Tibial nerve (tissue), 4 donors: ENCODE measurements around the gene TBC1D10B. TPM values are rescaled to one million over a fixed set of nuclear protein-coding genes. Genes with fewer than 3 reads are reported as not detected.

Experiments used
- DNase-seq, 2 donors: peaks; one replicate each; pipeline ENCODE4 v3.0.0-alpha.2; 2019; ENCODE audit warnings: low spot score in 2 of 2
- H3K27ac ChIP-seq, 4 donors: fragments of 200-600 bp; sonication (generic) in 3 of 4; one replicate each; pipeline ENCODE4 v1.5.1; 2017 to 2019; ENCODE audit warnings: mild to moderate bottlenecking in 1 of 4
- H3K27me3 ChIP-seq, 2 donors: fragments of 200-600 bp; sonication (generic) in 1 of 2; one replicate each; pipeline versions ENCODE4 v1.5.1 to v1.6.0; 2017 to 2019
- H3K36me3 ChIP-seq, 3 donors: fragments of 200-600 bp; sonication (generic); one replicate each; pipeline ENCODE4 v1.5.1; 2018 to 2019
- H3K4me1 ChIP-seq, 4 donors: fragments of 200-600 bp; sonication (generic) in 3 of 4; one replicate each; pipeline ENCODE4 v1.5.1; 2017 to 2019
- H3K4me3 ChIP-seq, 4 donors: fragments of 200-600 bp; sonication (generic) in 3 of 4; one replicate each; pipeline ENCODE4 v1.5.1; 2017 to 2019; ENCODE audit warnings: mild to moderate bottlenecking in 1 of 4, moderate library complexity in 1 of 4
- H3K9me3 ChIP-seq, 4 donors: fragments of 200-600 bp; sonication (generic) in 3 of 4; one replicate each; pipeline ENCODE4 v1.5.1; 2017 to 2019
- EP300 ChIP-seq, 2 donors: sonication (generic); formaldehyde crosslinking; IDR thresholded peaks; one replicate each; pipeline ENCODE4 v1.6.1; 2017; ENCODE audit warnings: antibody characterized with exemption in 2 of 2, mild to moderate bottlenecking in 1 of 2
- POLR2A ChIP-seq, 2 donors: fragments of 450-650 bp; IDR thresholded peaks; one replicate each; pipeline ENCODE4 v1.6.1; 2017; ENCODE audit warnings: antibody characterized with exemption in 2 of 2, mild to moderate bottlenecking in 2 of 2, moderate library complexity in 2 of 2
- WGBS, 2 donors: methylation state at CpG; one replicate each; pipeline ENCODE4 v1.1.5; 2018; 5-methylcytosine and 5-hydroxymethylcytosine counted together
- total RNA-seq, 4 donors: library from RNA; depleted of rRNA; stranded (reverse); fragments of >200 nt; gene quantifications; one replicate each; pipeline ENCODE4 v1.1.0, GENCODE V29; 2016
- TF ChIP-seq, protein P1 (sequence below), 5 experiments: fragments of 200-600 bp in 3 of 5; fragments of 450-650 bp in 2 of 5; sonication (generic) in 3 of 5; IDR thresholded peaks; one replicate each; pipeline ENCODE4 v1.5.1; 2016 to 2019; ENCODE audit warnings: antibody characterized with exemption in 5 of 5, mild to moderate bottlenecking in 3 of 5, moderate library complexity in 2 of 5

Gene TBC1D10B
- total RNA-seq, 4 donors from 2014 or later, result 25.6 to 52.2 (median 31.1) TPM

DNA sequence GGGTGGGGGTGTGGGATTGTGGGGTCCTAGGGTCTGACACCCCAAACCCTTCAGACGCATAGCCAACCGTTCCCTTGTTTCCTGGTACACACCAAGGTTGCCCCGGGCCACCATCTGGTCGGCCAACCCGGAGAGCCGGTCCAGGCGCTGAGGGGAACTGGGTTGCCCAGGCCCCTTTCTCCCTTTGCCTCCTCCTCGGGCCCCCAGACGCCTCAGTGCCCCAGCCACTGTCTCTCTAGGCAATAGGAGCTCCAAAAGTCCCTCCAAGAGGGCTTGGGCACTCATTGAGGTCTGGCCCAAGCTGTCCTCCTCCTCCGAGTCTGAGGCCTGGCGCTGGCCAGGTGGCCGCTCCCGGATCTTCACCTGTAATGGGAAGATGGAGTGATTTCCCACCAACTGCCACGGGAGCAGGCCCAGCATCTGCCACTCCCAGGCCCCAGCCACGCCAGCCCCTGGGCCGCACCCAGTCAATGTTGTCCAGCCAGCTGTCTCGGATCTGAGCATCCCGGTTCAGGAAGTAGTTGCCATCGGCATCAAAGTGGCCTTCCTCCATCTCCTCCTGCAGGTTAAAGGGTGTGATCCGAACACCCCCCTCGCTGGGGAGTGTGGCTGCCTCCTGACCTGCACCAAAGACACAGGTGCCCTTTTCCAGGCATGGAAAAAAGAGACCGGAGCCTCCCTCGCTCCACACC is 16.7 kb downstream of the TBC1D10B start:
- 86 to 89% methylated on average over 23 of the region's 23 CpGs for WGBS, 2 donors
- Histone ChIP-seq H3K27ac (peak overlapping the region in 3 of 4 donors; percentile 88 to 97 (median 97)), H3K4me3 (peak overlapping the region in 1 of 4 donors; percentile 99), H3K27me3 (no peaks in the 10 kb centered on the region), H3K36me3 (peaks cover 0 to 62% (median 12%) of the 10 kb centered on the region in 3 donors), H3K9me3 (no peaks in the 10 kb centered on the region), H3K4me1 (peaks cover 0 to 58% (median 32%) of the 10 kb centered on the region in 4 donors)
- DNase-seq, result peak in 1 of 2 donors; percentile 3
- TF ChIP-seq POLR2A (IDR thresholded peaks at IDR 0.05) (no peak), EP300 (IDR thresholded peaks at IDR 0.05) (no peak)
- TF ChIP-seq, protein P1, sequence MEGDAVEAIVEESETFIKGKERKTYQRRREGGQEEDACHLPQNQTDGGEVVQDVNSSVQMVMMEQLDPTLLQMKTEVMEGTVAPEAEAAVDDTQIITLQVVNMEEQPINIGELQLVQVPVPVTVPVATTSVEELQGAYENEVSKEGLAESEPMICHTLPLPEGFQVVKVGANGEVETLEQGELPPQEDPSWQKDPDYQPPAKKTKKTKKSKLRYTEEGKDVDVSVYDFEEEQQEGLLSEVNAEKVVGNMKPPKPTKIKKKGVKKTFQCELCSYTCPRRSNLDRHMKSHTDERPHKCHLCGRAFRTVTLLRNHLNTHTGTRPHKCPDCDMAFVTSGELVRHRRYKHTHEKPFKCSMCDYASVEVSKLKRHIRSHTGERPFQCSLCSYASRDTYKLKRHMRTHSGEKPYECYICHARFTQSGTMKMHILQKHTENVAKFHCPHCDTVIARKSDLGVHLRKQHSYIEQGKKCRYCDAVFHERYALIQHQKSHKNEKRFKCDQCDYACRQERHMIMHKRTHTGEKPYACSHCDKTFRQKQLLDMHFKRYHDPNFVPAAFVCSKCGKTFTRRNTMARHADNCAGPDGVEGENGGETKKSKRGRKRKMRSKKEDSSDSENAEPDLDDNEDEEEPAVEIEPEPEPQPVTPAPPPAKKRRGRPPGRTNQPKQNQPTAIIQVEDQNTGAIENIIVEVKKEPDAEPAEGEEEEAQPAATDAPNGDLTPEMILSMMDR (IDR thresholded peaks at IDR 0.05), result no peak

DNA sequence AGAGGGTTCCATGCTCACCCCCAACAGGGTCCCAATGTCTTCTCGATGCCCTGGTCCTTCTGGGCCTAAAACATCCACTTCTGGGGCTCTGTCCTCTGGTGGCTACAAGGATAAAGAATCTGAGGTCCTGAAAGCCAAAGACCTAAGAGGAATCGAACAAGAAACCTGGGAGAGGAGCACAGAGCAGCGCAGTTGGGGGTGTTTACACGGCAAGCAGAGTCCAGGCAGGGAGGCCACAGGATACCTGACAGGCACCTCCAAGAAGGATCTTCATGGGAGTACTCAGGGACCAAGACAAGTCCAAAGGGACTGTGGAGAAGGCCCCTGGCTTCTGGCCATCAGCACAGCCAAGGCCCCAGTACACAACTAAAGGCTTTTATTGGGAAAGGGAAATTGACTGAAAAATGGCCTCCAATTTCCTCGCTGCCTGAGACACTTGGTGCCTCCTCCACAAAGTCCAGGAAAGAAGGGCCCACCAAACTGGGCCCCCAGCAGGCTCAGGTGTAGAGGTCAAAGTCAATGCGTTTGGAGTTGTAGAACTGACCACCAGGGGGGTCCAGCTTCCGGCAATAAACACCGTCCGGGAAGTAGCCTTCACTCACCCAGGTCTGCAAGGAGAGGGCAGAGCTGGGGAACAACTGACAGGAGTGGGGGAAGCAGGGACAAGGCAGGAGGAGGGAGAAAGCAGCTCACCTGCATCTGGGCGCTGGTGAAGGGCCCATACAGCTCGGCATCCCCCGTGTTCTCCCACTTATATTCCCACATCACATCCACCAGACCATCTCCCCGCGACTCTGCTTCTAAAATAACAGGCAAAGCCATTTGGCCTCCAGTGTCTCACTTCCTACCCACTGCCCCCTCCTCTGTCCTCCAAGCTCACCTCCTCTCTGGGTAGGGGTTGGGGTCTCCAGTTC is 17.5 kb downstream of the TBC1D10B start:
- WGBS, 2 donors, result 70 to 80% methylated on average over 14 of the region's 14 CpGs
- DNase-seq, result no peak

GRCh38 chr16:30351586-30352419 is 18.5 kb downstream of the TBC1D10B start:
- H3K4me1 ChIP-seq, result peaks cover 0 to 49% (median 32%) of the 10 kb centered on the region in 4 donors
- H3K36me3 ChIP-seq, result peaks cover 0 to 44% (median 8%) of the 10 kb centered on the region in 3 donors
- no peaks in the 10 kb centered on the region for H3K27me3 ChIP-seq
- 56 to 65% methylated on average over 11 of the region's 11 CpGs for WGBS, 2 donors
- TF ChIP-seq, protein P1 (IDR thresholded peaks at IDR 0.05), result no peak
- peak in 1 of 2 donors; percentile 77 for TF ChIP-seq EP300 (IDR thresholded peaks at IDR 0.05)
- no peak overlapping the region for H3K4me3 ChIP-seq
- DNase-seq, result peak; percentile 63 to 80
- no peaks in the 10 kb centered on the region for H3K9me3 ChIP-seq
- H3K27ac ChIP-seq, result peak overlapping the region in 3 of 4 donors; percentile 57 to 97 (median 97)

More for the DNA sequence above, 17.5 kb downstream of the TBC1D10B start:
- H3K4me3 ChIP-seq, result no peak overlapping the region
- peaks cover 0 to 54% (median 8%) of the 10 kb centered on the region in 3 donors for H3K36me3 ChIP-seq
- H3K4me1 ChIP-seq, result peaks cover 0 to 58% (median 32%) of the 10 kb centered on the region in 4 donors
- H3K9me3 ChIP-seq, result no peaks in the 10 kb centered on the region
- TF ChIP-seq EP300 (IDR thresholded peaks at IDR 0.05), result no peak
- TF ChIP-seq, protein P1 (IDR thresholded peaks at IDR 0.05), result peak in 1 of 5 experiments; percentile 19
- H3K27me3 ChIP-seq, result no peaks in the 10 kb centered on the region
- peak overlapping the region in 2 of 4 donors; percentile 97 for H3K27ac ChIP-seq

DNA sequence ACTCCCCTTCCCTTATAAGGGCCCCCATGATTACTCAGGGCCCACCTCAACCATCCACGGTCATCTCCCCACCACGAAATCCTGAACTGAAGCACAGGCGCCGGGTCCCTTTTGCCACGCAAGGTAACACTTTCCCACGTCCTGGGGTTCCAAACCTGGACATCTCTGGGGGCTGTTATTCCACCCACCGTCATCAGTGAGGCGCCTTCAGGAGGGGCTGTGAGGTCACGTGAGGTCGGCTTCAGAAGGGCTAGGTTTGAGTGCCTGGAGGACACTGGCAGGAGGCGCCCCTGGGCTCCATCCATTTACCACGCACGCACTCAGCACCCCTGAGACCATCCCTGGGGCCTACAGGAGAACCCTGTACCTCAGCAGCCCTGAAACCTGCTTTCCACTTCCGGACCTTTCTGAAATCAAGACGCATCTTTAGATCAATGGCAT is 19.3 kb downstream of the TBC1D10B start:
- H3K4me3 ChIP-seq, result no peak overlapping the region
- TF ChIP-seq POLR2A (IDR thresholded peaks at IDR 0.05) (no peak), EP300 (IDR thresholded peaks at IDR 0.05) (no peak)
- TF ChIP-seq, protein P1 (IDR thresholded peaks at IDR 0.05), result no peak
- peaks cover 0 to 41% (median 29%) of the 10 kb centered on the region in 4 donors for H3K4me1 ChIP-seq
- H3K27me3 ChIP-seq, result no peaks in the 10 kb centered on the region
- no peak for DNase-seq
- H3K27ac ChIP-seq, result peak overlapping the region in 1 of 4 donors; percentile 97
- H3K36me3 ChIP-seq, result peaks cover 0 to 43% (median 8%) of the 10 kb centered on the region in 3 donors
- H3K9me3 ChIP-seq, result no peaks in the 10 kb centered on the region
- WGBS, 2 donors, result 88 to 93% methylated on average over 15 of the region's 15 CpGs
